Inflammatory macrophage treated with lipopolysaccharide for 4 hours (primary cell): ENCODE measurements around the gene PSORS1C1.

Source experiments
- DNase-seq: peaks from one replicate; pipeline ENCODE4 v3.0.0-alpha.2; 2020

PSORS1C1 gene

GRCh38 chr6:31096656-31097055 lies 17.9 kb upstream of the PSORS1C1 start:
- DNase-seq: no peak

GRCh38 chr6:31098449-31098938 lies 16.1 kb upstream of the PSORS1C1 start:
- DNase-seq: no peak

GRCh38 chr6:31103136-31103535 lies 11.5 kb upstream of the PSORS1C1 start:
- no peak for DNase-seq

- no peak for DNase-seq
Observed at GRCh38 chr6:31107052-31107451, 7.5 kb upstream of the PSORS1C1 start.

GRCh38 chr6:31110825-31111582 lies 3.6 kb upstream of the PSORS1C1 start:
- no peak for DNase-seq

- no peak for DNase-seq
Observed at GRCh38 chr6:31111712-31112111, 2.9 kb upstream of the PSORS1C1 start.

- no peak for DNase-seq
Observed at GRCh38 chr6:31112478-31112877, 2.1 kb upstream of the PSORS1C1 start, which contains the start of gene C6orf15. Gene C6orf15 (minus strand): TSS chr6:31112575. CDS start chr6:31112555, 20 bp downstream.

- no peak for DNase-seq
Observed at GRCh38 chr6:31113861-31114540, 599 bp upstream of the PSORS1C1 start.

- peak; percentile 33 for DNase-seq
Observed at GRCh38 chr6:31114970-31115849, 610 bp downstream of the PSORS1C1 start.

GRCh38 chr6:31115941-31116560 lies 1.5 kb downstream of the PSORS1C1 start:
- DNase-seq: no peak

- no peak for DNase-seq
Observed at GRCh38 chr6:31116661-31117385, 2.2 kb downstream of the PSORS1C1 start.

- DNase-seq: no peak
Observed at GRCh38 chr6:31118178-31118577, 3.6 kb downstream of the PSORS1C1 start.

GRCh38 chr6:31120151-31120915 lies 5.7 kb downstream of the PSORS1C1 start, which contains the start of gene CDSN:
Gene CDSN (minus strand): TSS chr6:31120446. CDS start chr6:31120419, 27 bp downstream.
- no peak for DNase-seq

GRCh38 chr6:31121131-31121790 lies 6.7 kb downstream of the PSORS1C1 start:
- DNase-seq: no peak

- no peak for DNase-seq
Observed at GRCh38 chr6:31122791-31123706, 8.4 kb downstream of the PSORS1C1 start.

GRCh38 chr6:31125162-31125561 lies 10.6 kb downstream of the PSORS1C1 start:
- no peak for DNase-seq

- peak; percentile 12 for DNase-seq
Observed at GRCh38 chr6:31125586-31126363, 11.2 kb downstream of the PSORS1C1 start.

GRCh38 chr6:31126396-31127175 lies 12.0 kb downstream of the PSORS1C1 start:
- no peak for DNase-seq
